Measurements from ENCODE around the gene B4GALT5.

GRCh38 chr20:49635166-49635565 is 78.5 kb downstream of the B4GALT5 start:
- TF ChIP-seq, protein P1, sequence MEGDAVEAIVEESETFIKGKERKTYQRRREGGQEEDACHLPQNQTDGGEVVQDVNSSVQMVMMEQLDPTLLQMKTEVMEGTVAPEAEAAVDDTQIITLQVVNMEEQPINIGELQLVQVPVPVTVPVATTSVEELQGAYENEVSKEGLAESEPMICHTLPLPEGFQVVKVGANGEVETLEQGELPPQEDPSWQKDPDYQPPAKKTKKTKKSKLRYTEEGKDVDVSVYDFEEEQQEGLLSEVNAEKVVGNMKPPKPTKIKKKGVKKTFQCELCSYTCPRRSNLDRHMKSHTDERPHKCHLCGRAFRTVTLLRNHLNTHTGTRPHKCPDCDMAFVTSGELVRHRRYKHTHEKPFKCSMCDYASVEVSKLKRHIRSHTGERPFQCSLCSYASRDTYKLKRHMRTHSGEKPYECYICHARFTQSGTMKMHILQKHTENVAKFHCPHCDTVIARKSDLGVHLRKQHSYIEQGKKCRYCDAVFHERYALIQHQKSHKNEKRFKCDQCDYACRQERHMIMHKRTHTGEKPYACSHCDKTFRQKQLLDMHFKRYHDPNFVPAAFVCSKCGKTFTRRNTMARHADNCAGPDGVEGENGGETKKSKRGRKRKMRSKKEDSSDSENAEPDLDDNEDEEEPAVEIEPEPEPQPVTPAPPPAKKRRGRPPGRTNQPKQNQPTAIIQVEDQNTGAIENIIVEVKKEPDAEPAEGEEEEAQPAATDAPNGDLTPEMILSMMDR (conservative IDR thresholded peaks at IDR 0.05 in 1 of 2, IDR thresholded peaks at IDR 0.05 in 1 of 2; ENCODE audit: low read depth in 1 of 2, low read length in 2 of 2) = no peak
- no peak for TF ChIP-seq EZH2 (IDR thresholded peaks at IDR 0.05; ENCODE audit: low read length, missing control alignments)

Data from fibroblast of lung (primary cell).